ENCODE results near the gene MRPS31.

- TF ChIP-seq POLR2A (IDR thresholded peaks at IDR 0.05; ENCODE audit: low read depth, low read length) (no peak), POLR2AphosphoS5 (IDR thresholded peaks at IDR 0.05; ENCODE audit: low read depth, low read length) (no peak), TAF1 (IDR thresholded peaks at IDR 0.05; ENCODE audit: borderline replicate concordance, low read depth, low read length) (no peak)
Observed at GRCh38 chr13:40781717-40782116, 10.7 kb upstream of the MRPS31 start.
